Activated T-helper 1 cell treated with anti-CD3 and anti-CD28 coated beads, Interleukin-12 subunit alpha, Interleukin-12 subunit beta, Interleukin-2, Interleukin-4 antibody, amounts not matched to agents 30 ng/mL and 10 ng/mL and 1 ng/mL, durations not matched to agents 14 hours and 24 hours and 36 hours (primary cell): Measurements from ENCODE around the gene SPNS1. TPM values are rescaled to one million over a fixed set of nuclear protein-coding genes. Genes with fewer than 3 reads are reported as not detected.

ENCODE experiments used
- DNase-seq: peaks from one replicate; pipeline ENCODE4 v3.0.0; 2021; ENCODE audit warnings: low spot score
- H3K27ac Mint-ChIP-seq: one replicate; pipeline ENCODE4 v1.8.0; 2021; ENCODE audit warnings: mild to moderate bottlenecking, mixed read lengths
- H3K27me3 Mint-ChIP-seq: one replicate; pipeline ENCODE4 v1.8.0; 2022; ENCODE audit warnings: mild to moderate bottlenecking, moderate library complexity, mixed read lengths; ENCODE audit not compliant: insufficient read depth
- H3K36me3 Mint-ChIP-seq: one replicate; pipeline ENCODE4 v1.8.0; 2021; ENCODE audit warnings: low read depth, mixed read lengths
- H3K4me1 Mint-ChIP-seq: one replicate; pipeline ENCODE4 v1.8.0; 2021; ENCODE audit warnings: low read depth, mixed read lengths
- H3K4me3 Mint-ChIP-seq: one replicate; pipeline ENCODE4 v1.8.0; 2021; ENCODE audit warnings: mild to moderate bottlenecking, moderate library complexity, mixed read lengths
- H3K9me3 Mint-ChIP-seq: one replicate; pipeline ENCODE4 v1.8.0; 2021; ENCODE audit warnings: mixed read lengths
- intact Hi-C: fragments of 100-400 bp; cut with micrococcal nuclease; formaldehyde crosslinking; loops from one replicate; pipeline ENCODE4 v1.15.1; 2024
- total RNA-seq: library from RNA; stranded (reverse); gene quantifications from 2 replicates; pipeline ENCODE4 v1.2.3, GENCODE V29; 2022

The SPNS1 gene
- total RNA-seq, 1 donor from 2014 or later = 26.9 TPM

DNA sequence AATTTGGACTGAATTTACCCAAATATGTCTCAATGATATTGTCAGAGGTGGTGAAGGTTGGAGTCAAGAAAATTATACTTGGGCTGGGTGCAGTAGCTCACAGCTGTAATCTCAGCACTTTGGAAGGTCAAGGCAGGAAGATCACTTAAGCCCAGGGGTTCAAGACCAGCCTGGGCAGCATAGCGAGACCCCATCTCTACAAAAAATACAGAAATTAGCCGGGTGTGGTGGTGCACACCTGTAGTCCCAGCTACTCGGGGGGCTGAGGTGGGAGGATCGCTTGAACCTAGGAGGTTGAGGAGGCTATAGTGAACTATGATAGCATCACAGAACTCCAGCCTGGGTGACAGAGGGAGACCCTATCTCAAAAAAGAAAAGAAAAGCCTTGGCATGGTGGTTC lies 51.2 kb downstream of the SPNS1 start:
- Mint-ChIP-seq H3K4me1 (peaks cover 65% of the 10 kb centered on the region), H3K4me3 (no peak overlapping the region), H3K9me3 (no peaks in the 10 kb centered on the region), H3K27ac (no peak overlapping the region), H3K36me3 (no peaks in the 10 kb centered on the region), H3K27me3 (no peaks in the 10 kb centered on the region)
- no peak for DNase-seq
- intact Hi-C loops = loop anchor here (5.0 to 10.0 kb wide), 2 partner anchors 203 to 799 kb away; partner anchors contain the start of genes ATXN2L and MVP

DNA sequence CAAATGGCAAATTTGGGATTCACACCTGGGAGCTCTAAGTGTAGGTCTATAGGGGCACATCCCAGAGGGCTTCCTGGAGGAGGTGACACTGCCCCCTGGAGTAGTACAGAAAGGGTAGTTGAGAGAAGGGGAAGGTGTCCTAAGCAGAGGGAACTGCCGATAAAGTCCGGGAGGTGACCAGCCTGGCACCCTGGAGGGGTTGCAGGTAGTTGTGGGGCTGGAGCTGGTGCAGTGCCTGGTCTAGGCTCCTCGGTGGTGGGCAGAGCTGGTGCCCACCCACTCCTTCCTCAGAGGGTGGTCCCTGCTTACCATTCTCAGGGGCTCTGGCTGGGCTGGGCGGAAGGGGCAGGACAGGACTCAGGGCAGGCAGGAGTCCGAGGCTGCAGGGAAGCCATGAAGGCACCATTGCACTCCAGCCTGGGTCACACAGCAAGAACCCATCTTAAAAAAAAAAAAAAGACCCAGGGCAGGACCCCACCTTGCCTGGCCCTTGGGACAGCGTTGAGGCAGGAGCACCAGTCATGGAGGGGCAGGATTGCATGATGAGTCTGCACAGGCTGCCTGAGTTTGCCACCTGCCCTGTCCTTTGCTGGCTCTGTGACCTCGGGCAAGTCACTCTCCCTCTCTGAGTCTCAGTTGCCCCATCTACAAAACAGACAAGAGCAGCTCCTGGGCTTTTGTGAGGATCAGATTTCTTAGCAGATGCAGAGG lies 54.0 kb downstream of the SPNS1 start:
- Mint-ChIP-seq H3K4me3 (no peak overlapping the region), H3K27ac (peak overlapping the region; percentile 74), H3K9me3 (no peaks in the 10 kb centered on the region), H3K27me3 (peaks cover 2% of the 10 kb centered on the region), H3K4me1 (peaks cover 44% of the 10 kb centered on the region), H3K36me3 (no peaks in the 10 kb centered on the region)
- intact Hi-C loops = loop anchor here (1.0 to 10.0 kb wide), 6 partner anchors 8 to 796 kb away; partner anchors contain the start of genes ATXN2L, MVP and SPNS1
- no peak for DNase-seq

DNA sequence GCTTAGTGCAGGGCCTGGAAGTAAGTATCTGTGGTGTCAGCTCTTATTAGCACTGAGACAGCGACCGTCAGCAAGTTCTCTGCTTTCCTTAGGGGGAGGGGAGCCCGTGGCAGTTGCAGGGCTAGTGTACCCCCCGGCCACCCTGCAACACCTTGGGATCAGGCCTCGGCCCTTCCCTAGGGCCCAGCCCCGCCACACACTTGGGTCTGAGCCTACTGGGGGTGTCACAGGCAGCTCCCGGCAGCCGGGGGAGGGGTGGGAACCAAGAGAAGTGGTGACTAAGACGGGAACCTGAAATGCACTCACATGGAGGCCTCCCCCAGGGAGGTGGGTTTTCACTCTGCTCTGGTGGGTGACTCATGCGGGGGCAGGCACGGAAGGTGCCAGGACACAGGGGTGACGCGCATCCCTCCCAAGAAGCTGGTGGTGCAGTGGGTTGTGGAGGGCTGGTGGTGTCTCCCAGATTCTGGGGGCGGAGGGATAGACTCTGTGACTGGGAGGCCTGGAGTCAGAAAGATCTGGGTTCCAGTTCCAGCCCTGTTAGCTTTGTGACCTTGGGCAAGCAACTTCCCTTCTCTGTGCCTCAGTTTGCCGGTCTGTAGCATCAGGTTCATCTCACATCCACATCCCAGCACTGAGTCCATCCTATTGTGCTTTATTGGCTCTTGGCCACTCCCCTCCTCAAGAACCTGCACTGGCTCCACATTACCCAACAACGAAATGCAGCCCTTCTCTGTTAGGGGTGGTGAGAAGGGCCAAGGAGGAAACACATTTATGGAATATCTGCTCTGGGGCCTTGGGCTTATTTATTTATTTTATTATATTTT lies 54.8 kb downstream of the SPNS1 start:
- peak; percentile 55 for DNase-seq
- H3K27me3 Mint-ChIP-seq = peaks cover 2% of the 10 kb centered on the region
- peak overlapping the region; percentile 74 for H3K27ac Mint-ChIP-seq
- no peaks in the 10 kb centered on the region for H3K9me3 Mint-ChIP-seq
- peaks cover 38% of the 10 kb centered on the region for H3K4me1 Mint-ChIP-seq
- H3K4me3 Mint-ChIP-seq = no peak overlapping the region
- no peaks in the 10 kb centered on the region for H3K36me3 Mint-ChIP-seq
- intact Hi-C loops = loop anchor here (1.0 to 10.0 kb wide), 6 partner anchors 9 to 795 kb away; partner anchors contain the start of genes ATXN2L, MVP and SPNS1

DNA sequence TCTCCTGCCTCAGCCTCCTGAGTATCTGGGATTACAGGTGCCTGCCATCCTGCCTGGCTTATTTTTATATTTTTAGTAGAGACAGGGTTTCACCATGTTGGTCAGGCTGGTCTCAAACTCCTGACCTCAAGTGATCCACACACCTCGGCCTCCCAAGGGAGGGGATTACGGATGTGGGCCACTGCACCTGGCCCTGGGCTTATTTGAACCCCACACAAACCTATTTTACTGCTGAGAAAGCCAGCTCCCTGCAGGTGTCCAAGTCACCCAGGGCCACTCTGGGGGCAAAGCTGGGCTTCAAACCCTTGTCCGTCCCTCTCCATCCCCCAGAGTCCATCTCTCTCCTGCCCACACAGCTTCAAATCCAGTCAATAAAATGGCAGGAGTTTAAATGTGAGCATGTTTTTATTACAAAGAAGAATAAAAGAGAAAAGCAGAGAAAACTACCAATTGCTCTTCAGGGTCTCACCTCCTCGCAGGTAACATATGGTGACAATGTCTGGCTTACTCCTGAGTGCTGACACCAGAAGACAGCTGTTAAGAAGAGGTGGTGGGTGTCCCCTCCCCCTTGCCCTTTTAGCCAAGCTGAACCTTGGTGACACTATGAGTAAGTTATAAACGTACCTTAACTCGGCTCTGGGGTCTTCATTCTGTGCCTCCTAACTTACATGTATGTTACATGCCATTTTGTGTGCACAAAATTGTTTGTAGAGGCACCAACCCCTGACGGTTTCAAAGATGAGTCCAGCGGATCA lies 55.7 kb downstream of the SPNS1 start:
- peaks cover 2% of the 10 kb centered on the region for H3K27me3 Mint-ChIP-seq
- H3K9me3 Mint-ChIP-seq = no peaks in the 10 kb centered on the region
- intact Hi-C loops = no loop called here
- DNase-seq = no peak
- H3K36me3 Mint-ChIP-seq = no peaks in the 10 kb centered on the region
- H3K27ac Mint-ChIP-seq = peak overlapping the region; percentile 79
- H3K4me3 Mint-ChIP-seq = no peak overlapping the region
- H3K4me1 Mint-ChIP-seq = peaks cover 33% of the 10 kb centered on the region

Other genes starting within 250 kb of the SPNS1 start
- 2.4 and 5.3 TPM in 2 replicates for gene NPIPB9, start 223.0 kb upstream of the SPNS1 start, total RNA-seq
- gene ATXN2L, start 151.8 kb upstream of the SPNS1 start, total RNA-seq = 319 and 337 TPM in 2 replicates
- gene TUFM, start 128.4 kb upstream of the SPNS1 start, total RNA-seq = 261 and 264 TPM in 2 replicates
- gene SH2B1, start 110.9 kb upstream of the SPNS1 start, total RNA-seq = 54.2 and 56.2 TPM in 2 replicates
- 2.6 and 3.3 TPM in 2 replicates for gene ATP2A1, start 96.3 kb upstream of the SPNS1 start, total RNA-seq
- 18.3 and 21.1 TPM in 2 replicates for gene RABEP2, start 49.5 kb upstream of the SPNS1 start, total RNA-seq
- not detected in 2 replicates for gene CD19, start 42.8 kb upstream of the SPNS1 start, total RNA-seq
- 110 and 111 TPM in 2 replicates for gene NFATC2IP, start 23.8 kb upstream of the SPNS1 start, total RNA-seq
- 230 and 234 TPM in 2 replicates for gene LAT, start 10.3 kb downstream of the SPNS1 start, total RNA-seq